ENCODE measurements around the gene CD81.

DNA sequence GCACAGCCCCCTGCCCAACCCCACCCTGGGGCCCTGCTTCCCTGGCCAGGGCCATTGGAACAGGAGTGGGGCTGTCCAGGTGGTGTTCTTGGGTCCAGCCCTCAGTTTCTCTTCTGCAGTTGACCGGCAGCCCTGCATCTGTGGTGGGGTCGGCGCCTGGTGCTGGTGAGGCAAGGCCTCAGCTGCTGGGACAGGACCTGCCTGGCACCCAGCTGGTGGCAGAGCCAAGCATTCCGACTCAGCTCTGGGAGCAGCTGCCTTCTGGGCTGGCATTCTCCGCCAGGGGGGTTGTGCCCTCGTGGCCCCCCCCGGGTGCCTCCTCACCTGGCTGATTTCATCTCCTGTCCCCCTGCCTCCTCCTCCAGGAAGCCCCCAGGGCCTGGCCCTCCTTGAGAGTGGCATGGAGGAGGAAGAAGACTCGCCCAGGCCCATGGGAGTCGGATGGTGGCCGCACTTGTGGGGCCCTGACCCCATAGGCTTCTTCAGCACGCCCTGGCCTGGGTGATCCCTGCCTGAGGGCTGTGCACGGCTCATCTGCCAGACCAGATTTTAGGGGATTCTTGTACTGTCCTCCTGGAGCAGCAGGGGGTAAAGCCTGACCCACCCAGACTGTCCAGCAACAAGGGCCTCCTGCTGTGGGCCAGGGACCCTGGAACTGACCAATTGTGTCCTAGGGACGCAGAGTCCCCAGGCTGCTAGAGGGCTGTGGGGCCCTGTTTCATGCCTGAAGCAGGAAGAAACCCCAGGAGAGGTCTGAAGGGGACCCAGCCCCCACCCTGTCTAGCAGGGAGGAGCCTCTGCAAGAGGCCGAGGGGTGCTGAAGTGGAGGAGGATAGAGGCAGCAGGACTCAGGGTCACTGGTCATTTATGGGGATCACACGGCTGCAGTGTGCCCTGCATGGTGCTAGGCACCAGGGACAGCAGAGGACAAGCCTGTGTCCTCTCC, 11.6 kb downstream of the CD81 start:
- TF ChIP-seq, protein P1, sequence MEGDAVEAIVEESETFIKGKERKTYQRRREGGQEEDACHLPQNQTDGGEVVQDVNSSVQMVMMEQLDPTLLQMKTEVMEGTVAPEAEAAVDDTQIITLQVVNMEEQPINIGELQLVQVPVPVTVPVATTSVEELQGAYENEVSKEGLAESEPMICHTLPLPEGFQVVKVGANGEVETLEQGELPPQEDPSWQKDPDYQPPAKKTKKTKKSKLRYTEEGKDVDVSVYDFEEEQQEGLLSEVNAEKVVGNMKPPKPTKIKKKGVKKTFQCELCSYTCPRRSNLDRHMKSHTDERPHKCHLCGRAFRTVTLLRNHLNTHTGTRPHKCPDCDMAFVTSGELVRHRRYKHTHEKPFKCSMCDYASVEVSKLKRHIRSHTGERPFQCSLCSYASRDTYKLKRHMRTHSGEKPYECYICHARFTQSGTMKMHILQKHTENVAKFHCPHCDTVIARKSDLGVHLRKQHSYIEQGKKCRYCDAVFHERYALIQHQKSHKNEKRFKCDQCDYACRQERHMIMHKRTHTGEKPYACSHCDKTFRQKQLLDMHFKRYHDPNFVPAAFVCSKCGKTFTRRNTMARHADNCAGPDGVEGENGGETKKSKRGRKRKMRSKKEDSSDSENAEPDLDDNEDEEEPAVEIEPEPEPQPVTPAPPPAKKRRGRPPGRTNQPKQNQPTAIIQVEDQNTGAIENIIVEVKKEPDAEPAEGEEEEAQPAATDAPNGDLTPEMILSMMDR (IDR thresholded peaks at IDR 0.05): no peak
- TF ChIP-seq ZFX (IDR thresholded peaks at IDR 0.05; ENCODE audit: borderline replicate concordance): no peak

Measured in 22Rv1 (cell line).